Calu3 (cell line): ENCODE results near the gene LPIN1. TPM values are rescaled to one million over a fixed set of nuclear protein-coding genes. Genes with fewer than 3 reads are reported as not detected.
A peak's percentile ranks its signal among the peaks of the same experiment; 100 is the strongest.

Source experiments
- BruUV-seq: library from RNA; stranded (reverse); fragments of 400-500 nt; replicated peaks from 2 replicates; lab custom pipeline; 2021; lab: Mats Ljungman, UMichigan
- CTCF ChIA-PET: fragments of 300-600 bp; sonication (Branson Sonifier 250); formaldehyde crosslinking; loops from one replicate; lab custom pipeline; 2022; ENCODE audit warnings: antibody characterized with exemption; lab: Charles Lee
- DNase-seq: peaks from one replicate; pipeline ENCODE4 v3.0.0; 2022
- H3K27ac Mint-ChIP-seq: one replicate; pipeline ENCODE4 v1.8.0; 2022; ENCODE audit warnings: mixed read lengths; ENCODE audit not compliant: unreplicated experiment
- H3K27me3 Mint-ChIP-seq: one replicate; pipeline ENCODE4 v1.8.0; 2022; ENCODE audit warnings: mixed read lengths; ENCODE audit not compliant: unreplicated experiment
- H3K36me3 Mint-ChIP-seq: one replicate; pipeline ENCODE4 v1.8.0; 2022; ENCODE audit warnings: mild to moderate bottlenecking, moderate library complexity, mixed read lengths; ENCODE audit not compliant: insufficient read depth, unreplicated experiment
- H3K4me1 Mint-ChIP-seq: one replicate; pipeline ENCODE4 v1.8.0; 2022; ENCODE audit warnings: mild to moderate bottlenecking, low read depth, mixed read lengths; ENCODE audit not compliant: unreplicated experiment
- H3K4me3 Mint-ChIP-seq: one replicate; pipeline ENCODE4 v1.8.0; 2022; ENCODE audit warnings: mild to moderate bottlenecking, low read depth, moderate library complexity, mixed read lengths; ENCODE audit not compliant: unreplicated experiment
- H3K9me3 Mint-ChIP-seq: one replicate; pipeline ENCODE4 v1.8.0; 2022; ENCODE audit warnings: low read depth, mixed read lengths; ENCODE audit not compliant: unreplicated experiment
- CTCF ChIP-seq: fragments of 200-600 bp; IDR thresholded peaks from one replicate; pipeline ENCODE4 v1.8.0; 2022; ENCODE audit warnings: antibody characterized with exemption; ENCODE audit not compliant: unreplicated experiment
- intact Hi-C: fragments of 100-400 bp; cut with micrococcal nuclease; formaldehyde crosslinking; loops from one replicate; pipeline ENCODE4 v1.10.0; 2022; ENCODE audit not compliant: unreplicated experiment
- total RNA-seq: library from RNA; stranded (reverse); gene quantifications from 2 replicates; pipeline ENCODE4 v1.2.3, GENCODE V29; 2022

The LPIN1 gene
- total RNA-seq, 1 experiment from 2014 or later: 53.5 TPM

- Mint-ChIP-seq H3K4me1 (peaks cover 59% of the 10 kb centered on the region), H3K27ac (no peak overlapping the region)
- DNase-seq: no peak
Measured at GRCh38 chr2:11742317-11742701, 4.1 kb upstream of the LPIN1 start.

GRCh38 chr2:11742702-11743357 lies 3.6 kb upstream of the LPIN1 start:
- BruUV-seq: no TSS peak
- Mint-ChIP-seq H3K36me3 (peaks cover 34% of the 10 kb centered on the region), H3K9me3 (no peaks in the 10 kb centered on the region), H3K27me3 (no peaks in the 10 kb centered on the region), H3K4me3 (no peak overlapping the region), H3K4me1 (peaks cover 65% of the 10 kb centered on the region), H3K27ac (no peak overlapping the region)
- CTCF ChIA-PET: interaction anchor here (0.6 to 1.7 kb wide), 2 partner anchors 11 to 181 kb away, joined by 5 to 7 read pairs; no protein-coding TSS in a partner anchor
- no peak for DNase-seq
- intact Hi-C loops: no loop called here
- no peak for TF ChIP-seq CTCF

More at GRCh38 chr2:11742317-11742701, 4.1 kb upstream of the LPIN1 start:
- no peak for TF ChIP-seq CTCF
- intact Hi-C loops: no loop called here
- CTCF ChIA-PET: interaction anchor here (1.7 kb wide), 1 partner anchor 12 kb away, joined by 7 read pairs; no protein-coding TSS in a partner anchor
- Mint-ChIP-seq H3K9me3 (no peaks in the 10 kb centered on the region), H3K4me3 (no peak overlapping the region), H3K36me3 (peaks cover 28% of the 10 kb centered on the region), H3K27me3 (no peaks in the 10 kb centered on the region)
- BruUV-seq: no TSS peak

- intact Hi-C loops: no loop called here
- Mint-ChIP-seq H3K4me3 (no peak overlapping the region), H3K9me3 (no peaks in the 10 kb centered on the region), H3K27ac (peak overlapping the region; percentile 89), H3K36me3 (peaks cover 39% of the 10 kb centered on the region), H3K4me1 (peaks cover 66% of the 10 kb centered on the region), H3K27me3 (no peaks in the 10 kb centered on the region)
- no peak for TF ChIP-seq CTCF
- BruUV-seq: no TSS peak
- DNase-seq: no peak
- CTCF ChIA-PET: interaction anchor here (0.6 to 1.8 kb wide), 9 partner anchors 9 to 182 kb away, joined by 3 to 9 read pairs (median 4); no protein-coding TSS in a partner anchor
Measured at GRCh38 chr2:11743366-11743765, 3.1 kb upstream of the LPIN1 start.

GRCh38 chr2:11743846-11744553 lies 2.4 kb upstream of the LPIN1 start:
- DNase-seq: peak; percentile 96
- Mint-ChIP-seq H3K9me3 (no peaks in the 10 kb centered on the region), H3K27ac (peak overlapping the region; percentile 89), H3K27me3 (no peaks in the 10 kb centered on the region), H3K36me3 (peaks cover 37% of the 10 kb centered on the region), H3K4me3 (peak overlapping the region; percentile 43), H3K4me1 (peaks cover 66% of the 10 kb centered on the region)
- no peak for TF ChIP-seq CTCF
- no TSS peak for BruUV-seq
- CTCF ChIA-PET: interaction anchor here (0.6 to 1.8 kb wide), 10 partner anchors 9 to 183 kb away, joined by 3 to 9 read pairs (median 4); no protein-coding TSS in a partner anchor
- intact Hi-C loops: loop anchor here (2.0 kb wide), 1 partner anchor 33 kb away; no protein-coding TSS in a partner anchor
